ENCODE results near the gene ZNF407. TPM values are rescaled to one million over a fixed set of nuclear protein-coding genes. Genes with fewer than 3 reads are reported as not detected.

ZNF407 gene
- total and polyA plus RNA-seq, 2 experiments from 2014 or later: 2.1 to 10.4 TPM

DNA sequence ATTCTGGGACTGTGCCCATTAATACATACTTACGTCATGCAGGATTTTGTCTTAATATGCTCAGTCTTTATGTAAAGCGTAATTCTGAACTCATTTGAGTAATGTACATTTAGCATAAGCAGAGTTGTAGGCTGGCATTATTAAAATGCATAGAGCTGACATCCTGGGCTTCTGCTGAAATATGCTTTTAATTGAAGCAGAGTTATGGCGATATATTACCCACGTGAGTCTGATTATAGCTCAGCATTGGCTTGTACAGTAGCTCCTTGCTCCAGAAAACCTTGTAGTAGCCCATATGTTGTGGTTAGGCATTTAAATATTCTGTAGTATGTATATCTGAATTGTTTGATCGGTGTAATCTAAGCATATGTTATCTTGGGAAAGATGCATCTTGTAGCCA, 377.3 kb downstream of the ZNF407 start:
- no peaks in the 10 kb centered on the region for H3K36me3 Mint-ChIP-seq (ENCODE audit: low read depth)
- no peak overlapping the region for H3K4me3 Mint-ChIP-seq
- TF ChIP-seq EZH2phosphoT487 (IDR thresholded peaks at IDR 0.05; ENCODE audit: unreplicated experiment) (no peak), ZNF114 (CRISPR knock-in tag; IDR thresholded peaks at IDR 0.05) (no peak), CREB1 (CRISPR knock-in tag; IDR thresholded peaks at IDR 0.05; ENCODE audit: low read depth) (no peak)
- TF ChIP-seq, protein P1, sequence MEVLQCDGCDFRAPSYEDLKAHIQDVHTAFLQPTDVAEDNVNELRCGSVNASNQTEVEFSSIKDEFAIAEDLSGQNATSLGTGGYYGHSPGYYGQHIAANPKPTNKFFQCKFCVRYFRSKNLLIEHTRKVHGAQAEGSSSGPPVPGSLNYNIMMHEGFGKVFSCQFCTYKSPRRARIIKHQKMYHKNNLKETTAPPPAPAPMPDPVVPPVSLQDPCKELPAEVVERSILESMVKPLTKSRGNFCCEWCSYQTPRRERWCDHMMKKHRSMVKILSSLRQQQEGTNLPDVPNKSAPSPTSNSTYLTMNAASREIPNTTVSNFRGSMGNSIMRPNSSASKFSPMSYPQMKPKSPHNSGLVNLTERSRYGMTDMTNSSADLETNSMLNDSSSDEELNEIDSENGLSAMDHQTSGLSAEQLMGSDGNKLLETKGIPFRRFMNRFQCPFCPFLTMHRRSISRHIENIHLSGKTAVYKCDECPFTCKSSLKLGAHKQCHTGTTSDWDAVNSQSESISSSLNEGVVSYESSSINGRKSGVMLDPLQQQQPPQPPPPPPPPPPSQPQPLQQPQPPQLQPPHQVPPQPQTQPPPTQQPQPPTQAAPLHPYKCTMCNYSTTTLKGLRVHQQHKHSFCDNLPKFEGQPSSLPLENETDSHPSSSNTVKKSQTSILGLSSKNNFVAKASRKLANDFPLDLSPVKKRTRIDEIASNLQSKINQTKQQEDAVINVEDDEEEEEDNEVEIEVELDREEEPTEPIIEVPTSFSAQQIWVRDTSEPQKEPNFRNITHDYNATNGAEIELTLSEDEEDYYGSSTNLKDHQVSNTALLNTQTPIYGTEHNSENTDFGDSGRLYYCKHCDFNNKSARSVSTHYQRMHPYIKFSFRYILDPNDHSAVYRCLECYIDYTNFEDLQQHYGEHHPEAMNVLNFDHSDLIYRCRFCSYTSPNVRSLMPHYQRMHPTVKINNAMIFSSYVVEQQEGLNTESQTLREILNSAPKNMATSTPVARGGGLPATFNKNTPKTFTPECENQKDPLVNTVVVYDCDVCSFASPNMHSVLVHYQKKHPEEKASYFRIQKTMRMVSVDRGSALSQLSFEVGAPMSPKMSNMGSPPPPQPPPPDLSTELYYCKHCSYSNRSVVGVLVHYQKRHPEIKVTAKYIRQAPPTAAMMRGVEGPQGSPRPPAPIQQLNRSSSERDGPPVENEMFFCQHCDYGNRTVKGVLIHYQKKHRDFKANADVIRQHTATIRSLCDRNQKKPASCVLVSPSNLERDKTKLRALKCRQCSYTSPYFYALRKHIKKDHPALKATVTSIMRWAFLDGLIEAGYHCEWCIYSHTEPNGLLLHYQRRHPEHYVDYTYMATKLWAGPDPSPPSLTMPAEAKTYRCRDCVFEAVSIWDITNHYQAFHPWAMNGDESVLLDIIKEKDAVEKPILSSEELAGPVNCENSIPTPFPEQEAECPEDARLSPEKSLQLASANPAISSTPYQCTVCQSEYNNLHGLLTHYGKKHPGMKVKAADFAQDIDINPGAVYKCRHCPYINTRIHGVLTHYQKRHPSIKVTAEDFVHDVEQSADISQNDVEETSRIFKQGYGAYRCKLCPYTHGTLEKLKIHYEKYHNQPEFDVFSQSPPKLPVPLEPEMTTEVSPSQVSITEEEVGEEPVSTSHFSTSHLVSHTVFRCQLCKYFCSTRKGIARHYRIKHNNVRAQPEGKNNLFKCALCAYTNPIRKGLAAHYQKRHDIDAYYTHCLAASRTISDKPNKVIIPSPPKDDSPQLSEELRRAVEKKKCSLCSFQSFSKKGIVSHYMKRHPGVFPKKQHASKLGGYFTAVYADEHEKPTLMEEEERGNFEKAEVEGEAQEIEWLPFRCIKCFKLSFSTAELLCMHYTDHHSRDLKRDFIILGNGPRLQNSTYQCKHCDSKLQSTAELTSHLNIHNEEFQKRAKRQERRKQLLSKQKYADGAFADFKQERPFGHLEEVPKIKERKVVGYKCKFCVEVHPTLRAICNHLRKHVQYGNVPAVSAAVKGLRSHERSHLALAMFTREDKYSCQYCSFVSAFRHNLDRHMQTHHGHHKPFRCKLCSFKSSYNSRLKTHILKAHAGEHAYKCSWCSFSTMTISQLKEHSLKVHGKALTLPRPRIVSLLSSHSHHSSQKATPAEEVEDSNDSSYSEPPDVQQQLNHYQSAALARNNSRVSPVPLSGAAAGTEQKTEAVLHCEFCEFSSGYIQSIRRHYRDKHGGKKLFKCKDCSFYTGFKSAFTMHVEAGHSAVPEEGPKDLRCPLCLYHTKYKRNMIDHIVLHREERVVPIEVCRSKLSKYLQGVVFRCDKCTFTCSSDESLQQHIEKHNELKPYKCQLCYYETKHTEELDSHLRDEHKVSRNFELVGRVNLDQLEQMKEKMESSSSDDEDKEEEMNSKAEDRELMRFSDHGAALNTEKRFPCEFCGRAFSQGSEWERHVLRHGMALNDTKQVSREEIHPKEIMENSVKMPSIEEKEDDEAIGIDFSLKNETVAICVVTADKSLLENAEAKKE (CRISPR knock-in tag; IDR thresholded peaks at IDR 0.05): no peak
- TF ChIP-seq, protein P2, sequence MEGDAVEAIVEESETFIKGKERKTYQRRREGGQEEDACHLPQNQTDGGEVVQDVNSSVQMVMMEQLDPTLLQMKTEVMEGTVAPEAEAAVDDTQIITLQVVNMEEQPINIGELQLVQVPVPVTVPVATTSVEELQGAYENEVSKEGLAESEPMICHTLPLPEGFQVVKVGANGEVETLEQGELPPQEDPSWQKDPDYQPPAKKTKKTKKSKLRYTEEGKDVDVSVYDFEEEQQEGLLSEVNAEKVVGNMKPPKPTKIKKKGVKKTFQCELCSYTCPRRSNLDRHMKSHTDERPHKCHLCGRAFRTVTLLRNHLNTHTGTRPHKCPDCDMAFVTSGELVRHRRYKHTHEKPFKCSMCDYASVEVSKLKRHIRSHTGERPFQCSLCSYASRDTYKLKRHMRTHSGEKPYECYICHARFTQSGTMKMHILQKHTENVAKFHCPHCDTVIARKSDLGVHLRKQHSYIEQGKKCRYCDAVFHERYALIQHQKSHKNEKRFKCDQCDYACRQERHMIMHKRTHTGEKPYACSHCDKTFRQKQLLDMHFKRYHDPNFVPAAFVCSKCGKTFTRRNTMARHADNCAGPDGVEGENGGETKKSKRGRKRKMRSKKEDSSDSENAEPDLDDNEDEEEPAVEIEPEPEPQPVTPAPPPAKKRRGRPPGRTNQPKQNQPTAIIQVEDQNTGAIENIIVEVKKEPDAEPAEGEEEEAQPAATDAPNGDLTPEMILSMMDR (conservative IDR thresholded peaks at IDR 0.05; ENCODE audit: low read depth in 2 of 2): no peak

More for the DNA sequence above, 377.3 kb downstream of the ZNF407 start:
- no peak overlapping the region for H2AFZ ChIP-seq
- H3K4me3 ChIP-seq: no peak overlapping the region
- H3K4me2 ChIP-seq: no peak overlapping the region
- no peaks in the 10 kb centered on the region for H3K36me3 ChIP-seq (ENCODE audit: insufficient read depth)
- no peak for ATAC-seq
- H4K20me1 ChIP-seq (replicated peaks; ENCODE audit: insufficient read depth): no peaks in the 10 kb centered on the region
- Mint-ChIP-seq H3K9me3 (no peaks in the 10 kb centered on the region), H3K4me1 (no peaks in the 10 kb centered on the region; the same call in 2 of the 3 replicates), H3K27ac (no peak overlapping the region), H3K27me3 (ENCODE audit: insufficient read depth, low read depth, poor library complexity) (no peaks in the 10 kb centered on the region)
- H3K27ac ChIP-seq (ENCODE audit: low read depth): no peak overlapping the region
- H3K9me2 ChIP-seq (ENCODE audit: insufficient read depth): peaks cover 7% of the 10 kb centered on the region; the same call in 1 of the 2 replicates
- H3K79me2 ChIP-seq (replicated peaks; ENCODE audit: insufficient read depth): no peaks in the 10 kb centered on the region
- no peak for DNase-seq (ENCODE audit: low spot score)
- no peaks in the 10 kb centered on the region for H3F3A ChIP-seq (replicated peaks; ENCODE audit: low read depth)
- H3K27me3 ChIP-seq (ENCODE audit: insufficient read depth): no peaks in the 10 kb centered on the region
- no peaks in the 10 kb centered on the region for H3K4me1 ChIP-seq (ENCODE audit: insufficient read depth)
